Measurements from ENCODE around the gene SNX2.

SNX2 gene

GRCh38 chr5:122773619-122774018 lies 1.3 kb upstream of the SNX2 start:
- no peak for DNase-seq (ENCODE audit: low spot score)

- DNase-seq (ENCODE audit: low spot score): no peak
Observed at GRCh38 chr5:122774519-122774860, 390 bp upstream of the SNX2 start.

- DNase-seq (ENCODE audit: low spot score): peak; percentile 5
Observed at GRCh38 chr5:122775550-122776542, 966 bp downstream of the SNX2 start.

GRCh38 chr5:122778157-122778556 lies 3.3 kb downstream of the SNX2 start:
- DNase-seq (ENCODE audit: low spot score): no peak

GRCh38 chr5:122779451-122779850 lies 4.6 kb downstream of the SNX2 start:
- DNase-seq (ENCODE audit: low spot score): no peak

GRCh38 chr5:122780296-122780695 lies 5.4 kb downstream of the SNX2 start:
- no peak for DNase-seq (ENCODE audit: low spot score)

GRCh38 chr5:122781465-122781864 lies 6.6 kb downstream of the SNX2 start:
- no peak for DNase-seq (ENCODE audit: low spot score)

- DNase-seq (ENCODE audit: low spot score): no peak
Observed at GRCh38 chr5:122785294-122785693, 10.4 kb downstream of the SNX2 start.

- DNase-seq (ENCODE audit: low spot score): no peak
Observed at GRCh38 chr5:122788371-122788770, 13.5 kb downstream of the SNX2 start.

GRCh38 chr5:122788996-122789395 lies 14.1 kb downstream of the SNX2 start:
- DNase-seq (ENCODE audit: low spot score): no peak

GRCh38 chr5:122789461-122790171 lies 14.7 kb downstream of the SNX2 start:
- no peak for DNase-seq (ENCODE audit: low spot score)

GRCh38 chr5:122790354-122791103 lies 15.6 kb downstream of the SNX2 start:
- DNase-seq (ENCODE audit: low spot score): no peak

- no peak for DNase-seq (ENCODE audit: low spot score)
Observed at GRCh38 chr5:122805481-122805880, 30.6 kb downstream of the SNX2 start.

GRCh38 chr5:122810405-122810804 lies 35.5 kb downstream of the SNX2 start:
- DNase-seq (ENCODE audit: low spot score): no peak

GRCh38 chr5:122815218-122815767 lies 40.4 kb downstream of the SNX2 start:
- no peak for DNase-seq (ENCODE audit: low spot score)

GRCh38 chr5:122816756-122817155 lies 41.9 kb downstream of the SNX2 start:
- no peak for DNase-seq (ENCODE audit: low spot score)

- DNase-seq (ENCODE audit: low spot score): no peak
Observed at GRCh38 chr5:122831984-122832383, 57.1 kb downstream of the SNX2 start.

GRCh38 chr5:122835681-122836080 lies 60.8 kb downstream of the SNX2 start:
- DNase-seq (ENCODE audit: low spot score): no peak

GRCh38 chr5:122836947-122837346 lies 62.1 kb downstream of the SNX2 start:
- DNase-seq (ENCODE audit: low spot score): no peak

- no peak for DNase-seq (ENCODE audit: low spot score)
Observed at GRCh38 chr5:122839731-122840130, 64.9 kb downstream of the SNX2 start.

- DNase-seq (ENCODE audit: low spot score): no peak
Observed at GRCh38 chr5:122842016-122842580, 67.2 kb downstream of the SNX2 start.
